Spleen (tissue), 11 donors: ENCODE data around the gene PHTF2. TPM values are rescaled to one million over a fixed set of nuclear protein-coding genes. Genes with fewer than 3 reads are reported as not detected.

ENCODE experiments used
- DNase-seq: peaks from one replicate; pipeline ENCODE4 v3.0.0-alpha.2; 2020
- H3K27ac ChIP-seq, 8 donors: fragments of 200-600 bp; sonication (generic) in 7 of 8; 1 replicate in 4 of 8; 2 replicates in 4 of 8; pipeline versions ENCODE4 v1.5.0 to v1.8.0; 2016 to 2021; ENCODE audit warnings: inconsistent platforms in 4 of 8, mild to moderate bottlenecking in 4 of 8, moderate library complexity in 1 of 8
- H3K27me3 ChIP-seq, 7 donors: fragments of 200-600 bp; sonication (generic) in 6 of 7; replicated peaks in 1 of 7; 1 replicate in 4 of 7; 2 replicates in 3 of 7; pipeline versions ENCODE4 v1.5.0 to v1.8.0; 2016 to 2021; ENCODE audit warnings: inconsistent platforms in 3 of 7, mild to moderate bottlenecking in 1 of 7
- H3K36me3 ChIP-seq, 6 donors: fragments of 200-600 bp; sonication (generic) in 5 of 6; 1 replicate in 4 of 6; 2 replicates in 2 of 6; pipeline versions ENCODE4 v1.5.0 to v1.8.0; 2016 to 2021; ENCODE audit warnings: inconsistent platforms in 2 of 6
- H3K4me1 ChIP-seq, 6 donors: fragments of 200-600 bp; sonication (generic) in 5 of 6; 1 replicate in 3 of 6; 2 replicates in 3 of 6; pipeline versions ENCODE4 v1.5.0 to v1.8.0; 2016 to 2021; ENCODE audit warnings: inconsistent platforms in 3 of 6
- H3K4me3 ChIP-seq, 8 donors: fragments of 200-600 bp; sonication (generic) in 7 of 8; 1 replicate in 4 of 8; 2 replicates in 4 of 8; pipeline versions ENCODE4 v1.5.0 to v1.8.0; 2016 to 2021; ENCODE audit warnings: inconsistent platforms in 4 of 8, mild to moderate bottlenecking in 4 of 8, moderate library complexity in 2 of 8
- H3K9me3 ChIP-seq, 8 donors: fragments of 200-600 bp; sonication (generic) in 7 of 8; 1 replicate in 4 of 8; 2 replicates in 4 of 8; pipeline versions ENCODE4 v1.5.0 to v1.8.0; 2016 to 2021; ENCODE audit warnings: inconsistent platforms in 4 of 8
- CTCF ChIP-seq, 11 experiments: fragments of 200-600 bp in 7 of 11; fragments of 450-650 bp in 4 of 11; sonication (generic) in 4 of 11; IDR thresholded peaks in 8 of 11; conservative IDR thresholded peaks in 3 of 11; 1 replicate in 7 of 11; 2 replicates in 4 of 11; pipeline versions ENCODE4 v1.4.0 to v1.8.0; 2016 to 2021; ENCODE audit warnings: antibody characterized with exemption in 11 of 11, inconsistent platforms in 4 of 11, mild to moderate bottlenecking in 1 of 11
- POLR2A ChIP-seq, 3 donors: fragments of 450-650 bp; IDR thresholded peaks; one replicate each; pipeline ENCODE4 v1.5.1; 2017; ENCODE audit warnings: antibody characterized with exemption in 3 of 3, mild to moderate bottlenecking in 1 of 3
- POLR2AphosphoS5 ChIP-seq, 3 donors: sonication (generic); formaldehyde crosslinking; IDR thresholded peaks; one replicate each; pipeline ENCODE4 v1.5.1; 2017; ENCODE audit warnings: antibody characterized with exemption in 3 of 3
- WGBS, 5 donors: extraction: QIAGEN DNeasy Blood & Tissue Kit in 3 of 5; methylation state at CpG; one replicate each; pipeline versions ENCODE4 v1.1.5 to v1.1.7; 2013 to 2018; 5-methylcytosine and 5-hydroxymethylcytosine counted together
- intact Hi-C: fragments of 100-400 bp; cut with DNase I; formaldehyde crosslinking; loops from one replicate; pipeline ENCODE4 v1.15.0; 2023; ENCODE audit warnings: low total_unique reads
- polyA plus RNA-seq, 3 donors: library from polyadenylated mRNA; stranded (reverse); fragments of 200-250 nt; gene quantifications; one replicate each; pipeline ENCODE4 v1.2.1, GENCODE V29; 2013
- total RNA-seq, 7 donors: library from RNA; depleted of rRNA in 3 of 7; stranded (reverse); fragments of >200 nt in 3 of 7; fragmentation: NEBNext Ultra II Directional in 4 of 7; extraction: Animal tissue kit (Norgen Biotek cat#: 25700) in 4 of 7; gene quantifications; one replicate each; pipeline versions ENCODE4 v1.1.0 to v1.2.1, GENCODE V29; 2016 to 2021
- donor health status: healthy with polysubstance abuse.
- donor health status: DM: no; HTN: no; CAD: no; lungs with moderate emphysema.
- donor health status: DM: no; HTN: no; CAD: no.
- donor health status: Bipolar disorder and iron deficiency.
- donor health status: healthy.
- donor health status: DM: no; HTN: no; CAD: no.
- donor health status: DM: yes; HTN: yes; CAD: no.

The PHTF2 gene
- total and polyA plus RNA-seq, 10 donors = 13.3 to 47.7 (median 34.7) TPM

DNA sequence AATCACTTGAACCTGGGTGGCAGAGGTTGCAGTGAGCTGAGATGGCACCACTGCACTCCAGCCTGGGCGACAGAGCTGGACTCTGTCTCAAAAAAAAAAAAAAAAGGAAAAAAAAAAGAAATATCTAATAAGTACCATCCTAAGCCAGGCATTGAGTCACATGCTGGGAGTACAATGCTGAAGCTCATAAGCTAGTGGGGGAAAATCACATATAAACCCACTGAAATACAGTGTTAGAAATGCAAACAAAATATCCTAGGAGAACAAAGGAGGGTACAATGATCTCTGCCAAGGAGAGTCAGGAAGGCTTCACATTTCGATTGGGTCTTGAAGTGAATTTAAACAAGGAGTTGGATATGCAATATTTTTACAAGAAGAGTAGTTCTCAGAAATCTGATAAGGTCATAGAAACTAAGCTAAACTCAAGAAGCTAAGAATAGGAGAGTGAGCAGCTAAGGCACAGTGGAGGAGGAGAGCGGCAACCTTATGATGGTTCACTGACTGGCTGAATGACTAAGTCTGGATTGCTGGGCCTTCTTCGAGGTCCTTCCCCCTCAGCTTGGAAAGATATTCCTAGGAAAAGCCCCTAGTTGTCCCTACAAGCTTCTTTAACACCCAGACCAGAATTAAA is 115.5 kb downstream of the PHTF2 start:
- WGBS, 5 donors = 92 to 94% (median 94%) methylated on average over 4 of the region's 4 CpGs
- H3K27ac ChIP-seq = no peak overlapping the region
- peaks cover 0 to 40% (median 12%) of the 10 kb centered on the region in 6 donors for H3K36me3 ChIP-seq
- intact Hi-C loops = no loop called here
- H3K27me3 ChIP-seq = no peaks in the 10 kb centered on the region
- TF ChIP-seq CTCF (IDR thresholded peaks at IDR 0.05 in 8 of 11, conservative IDR thresholded peaks at IDR 0.05 in 3 of 11) (no peak), POLR2A (IDR thresholded peaks at IDR 0.05) (no peak), POLR2AphosphoS5 (IDR thresholded peaks at IDR 0.05) (no peak)
- no peaks in the 10 kb centered on the region for H3K9me3 ChIP-seq
- DNase-seq = no peak
- no peak overlapping the region for H3K4me3 ChIP-seq
- peaks cover 0 to 14% (median 0%) of the 10 kb centered on the region in 6 donors for H3K4me1 ChIP-seq

DNA sequence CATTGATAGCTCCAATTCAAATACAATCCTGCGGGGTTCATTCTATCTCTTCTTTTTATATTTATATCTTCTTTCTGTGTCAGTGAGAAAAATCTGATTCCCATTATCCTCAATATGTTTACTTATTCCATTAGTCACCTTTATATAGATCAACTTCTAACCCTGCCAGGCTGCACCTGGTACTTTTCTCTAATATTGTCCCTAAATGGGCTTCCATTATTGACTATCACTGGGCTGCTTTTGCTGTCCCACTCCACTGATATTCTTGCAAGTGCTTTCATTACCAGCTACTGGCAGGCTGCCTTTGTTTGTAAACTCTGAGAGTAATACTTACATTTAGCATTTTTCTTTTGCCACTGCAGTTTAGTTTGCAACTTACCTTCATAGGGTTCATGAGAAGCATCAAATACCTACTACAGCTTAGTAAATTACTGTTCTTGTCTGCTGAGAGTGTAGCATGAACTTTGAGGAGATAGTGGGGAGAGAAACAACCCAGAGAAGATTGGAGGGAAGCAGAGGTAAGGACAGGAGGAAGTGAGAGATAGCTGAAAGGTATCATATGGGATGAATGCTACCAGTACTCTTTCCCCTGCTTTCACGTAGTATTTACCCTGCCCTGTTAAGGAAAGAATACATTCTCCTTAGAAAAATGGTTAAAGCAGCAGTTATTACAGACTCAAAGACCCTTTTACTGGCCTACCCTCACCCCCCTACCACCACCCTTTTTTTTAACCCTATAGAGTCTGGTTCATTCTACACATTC is 119.1 kb downstream of the PHTF2 start:
- no peaks in the 10 kb centered on the region for H3K27me3 ChIP-seq
- peaks cover 0 to 49% (median 13%) of the 10 kb centered on the region in 6 donors for H3K36me3 ChIP-seq
- intact Hi-C loops = no loop called here
- H3K4me1 ChIP-seq = peaks cover 0 to 5% (median 0%) of the 10 kb centered on the region in 6 donors
- DNase-seq = no peak
- WGBS, 5 donors = 89 to 93% (median 92%) methylated on average over 2 of the region's 2 CpGs
- H3K27ac ChIP-seq = no peak overlapping the region
- TF ChIP-seq POLR2AphosphoS5 (IDR thresholded peaks at IDR 0.05) (no peak), CTCF (IDR thresholded peaks at IDR 0.05 in 8 of 11, conservative IDR thresholded peaks at IDR 0.05 in 3 of 11) (no peak), POLR2A (IDR thresholded peaks at IDR 0.05) (no peak)
- H3K4me3 ChIP-seq = no peak overlapping the region
- H3K9me3 ChIP-seq = no peaks in the 10 kb centered on the region

DNA sequence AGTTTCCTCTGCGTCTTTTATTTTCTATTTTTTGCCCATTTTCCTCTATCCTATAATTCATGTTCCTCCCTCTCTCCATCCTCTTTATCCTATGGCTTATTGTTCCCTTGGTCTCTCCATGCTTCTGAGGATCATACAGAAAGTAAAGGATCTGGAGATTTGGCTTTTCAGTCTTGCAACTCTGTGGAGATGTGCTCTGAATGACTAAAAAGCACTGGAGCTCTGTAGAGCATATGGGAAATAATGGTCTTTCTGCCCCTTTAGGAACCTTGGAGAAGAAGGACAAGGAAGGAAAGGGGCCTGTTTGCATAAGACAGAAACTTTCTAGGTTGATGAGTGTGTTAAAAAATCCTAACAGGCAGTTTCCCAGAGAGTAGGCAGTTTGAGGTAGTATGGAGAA is 120.1 kb downstream of the PHTF2 start:
- WGBS, 5 donors = 76 to 98% (median 87%) methylated on average over 1 of the region's 1 CpG
- H3K4me3 ChIP-seq = no peak overlapping the region
- intact Hi-C loops = no loop called here
- H3K4me1 ChIP-seq = peaks cover 0 to 5% (median 0%) of the 10 kb centered on the region in 6 donors
- H3K27me3 ChIP-seq = no peaks in the 10 kb centered on the region
- peaks cover 0 to 51% (median 18%) of the 10 kb centered on the region in 6 donors for H3K36me3 ChIP-seq
- no peak for DNase-seq
- TF ChIP-seq POLR2A (IDR thresholded peaks at IDR 0.05) (no peak), POLR2AphosphoS5 (IDR thresholded peaks at IDR 0.05) (no peak), CTCF (IDR thresholded peaks at IDR 0.05 in 8 of 11, conservative IDR thresholded peaks at IDR 0.05 in 3 of 11) (no peak)
- no peak overlapping the region for H3K27ac ChIP-seq
- H3K9me3 ChIP-seq = no peaks in the 10 kb centered on the region

- 68 to 92% (median 83%) methylated on average over 2 of the region's 2 CpGs for WGBS, 5 donors
- TF ChIP-seq POLR2A (IDR thresholded peaks at IDR 0.05) = no peak
- no peak for TF ChIP-seq CTCF (IDR thresholded peaks at IDR 0.05 in 8 of 11, conservative IDR thresholded peaks at IDR 0.05 in 3 of 11)
- TF ChIP-seq POLR2AphosphoS5 (IDR thresholded peaks at IDR 0.05) = no peak
- no peak overlapping the region for H3K27ac ChIP-seq
- H3K9me3 ChIP-seq = no peaks in the 10 kb centered on the region
- no peak for DNase-seq
- H3K4me3 ChIP-seq = no peak overlapping the region
- H3K27me3 ChIP-seq = no peaks in the 10 kb centered on the region
- peaks cover 0 to under 1% (median 0%) of the 10 kb centered on the region in 6 donors for H3K4me1 ChIP-seq
- peaks cover 0 to 75% (median 16%) of the 10 kb centered on the region in 6 donors for H3K36me3 ChIP-seq
- intact Hi-C loops = no loop called here
These were observed 124.8 kb downstream of the PHTF2 start for GRCh38 chr7:77923419-77923818.
